GM18951 (cell line): ENCODE results near the gene SPIC.
"Not testable (repeated sequence)": the region's sequence is repeated elsewhere in the genome, so short reads cannot be mapped to it uniquely, and the experiment has no call there.

Experiments used
- POLR2A ChIP-seq: IDR thresholded peaks from 4 replicates; pipeline ENCODE4 v1.6.1; 2011; ENCODE audit warnings: mild to moderate bottlenecking; ENCODE audit not compliant: insufficient read length, insufficient read depth; ENCODE audit errors: extremely low read depth
- in situ Hi-C: fragments of 300-500 bp; cut with MboI; formaldehyde crosslinking; loops from one replicate; pipeline ENCODE4 v1.12.0; 2022; ENCODE audit warnings: low sequenced_read_pairs, mixed read lengths, inconsistent platforms; ENCODE audit not compliant: unreplicated experiment

SPIC gene

DNA sequence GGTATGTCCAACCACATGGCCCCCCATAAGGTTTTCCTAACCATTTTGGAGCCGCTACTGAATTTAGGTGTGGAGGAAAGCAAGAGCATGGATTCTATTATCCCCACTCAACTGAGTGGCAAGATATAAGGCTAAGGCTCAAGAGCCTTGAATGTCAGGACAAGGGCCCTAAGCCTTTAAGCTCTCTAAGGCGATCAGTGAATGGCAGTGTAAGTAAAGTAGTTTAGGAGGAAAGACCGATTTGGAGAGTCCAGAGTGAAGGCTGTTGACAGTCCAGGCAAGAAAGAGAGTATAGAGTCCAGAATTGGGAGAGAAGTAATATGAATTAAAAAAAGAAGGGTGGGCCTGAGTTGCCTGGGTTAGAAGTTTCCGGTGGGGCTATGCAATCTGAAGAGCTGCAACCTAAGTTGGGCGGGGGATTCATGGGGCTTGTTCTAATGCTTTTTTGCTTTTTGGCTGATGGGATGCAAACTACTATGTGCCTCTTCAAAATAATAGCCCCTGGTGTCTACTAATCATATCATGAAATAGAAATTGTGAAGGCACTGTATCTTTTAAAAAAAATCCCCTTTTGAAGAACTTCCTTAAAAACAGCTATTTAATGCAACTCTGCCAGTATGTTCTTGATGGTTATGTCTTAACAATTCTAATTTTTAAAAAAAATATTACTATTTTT lies at the start of gene SPIC:
Gene SPIC, plus strand, starts transcription at position 626 of the 676 bp plus-strand sequence. CDS start 1,569 bp downstream, outside the sequence.
- in situ Hi-C loops: no loop called here
- no peak for TF ChIP-seq POLR2A

DNA sequence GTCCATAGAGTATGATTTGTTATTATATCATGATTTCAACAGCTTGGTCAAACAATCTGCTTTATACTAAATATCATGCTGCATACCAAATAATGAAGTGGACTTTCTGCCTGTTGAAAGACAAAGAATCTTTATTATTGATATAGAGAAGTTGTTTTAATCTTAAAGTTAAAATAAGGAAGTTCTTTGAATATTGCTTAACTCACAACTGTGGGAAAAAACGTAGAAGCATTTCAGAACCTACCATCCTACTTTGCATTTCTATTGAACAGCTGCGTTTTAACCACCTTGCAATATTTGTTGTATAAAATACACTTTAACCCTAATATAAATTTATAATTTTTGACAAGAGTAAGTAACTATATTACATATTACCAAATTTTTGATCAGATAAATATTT lies 44.7 kb upstream of the SPIC start:
- in situ Hi-C loops: no loop called here
- TF ChIP-seq POLR2A: no peak

DNA sequence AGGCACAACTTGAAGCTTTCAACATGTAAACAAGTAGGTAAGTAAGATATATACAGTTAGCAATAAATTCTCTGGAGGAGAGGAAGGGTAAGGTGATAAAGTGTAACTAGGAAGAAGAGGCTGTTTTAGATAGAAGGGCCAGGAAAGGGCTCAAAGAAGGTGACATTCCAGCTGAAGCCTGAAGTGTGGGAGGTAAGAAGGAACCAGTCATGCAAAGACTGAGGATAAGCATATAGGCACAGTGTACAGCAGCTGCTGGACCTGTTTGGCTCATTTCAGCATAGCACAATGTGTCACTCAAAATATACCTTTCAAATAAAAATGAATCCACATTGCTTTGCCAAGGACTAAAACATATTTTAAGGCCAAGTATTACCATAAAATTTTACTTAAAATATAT lies 39.0 kb upstream of the SPIC start:
- TF ChIP-seq POLR2A: no peak
- in situ Hi-C loops: no loop called here

DNA sequence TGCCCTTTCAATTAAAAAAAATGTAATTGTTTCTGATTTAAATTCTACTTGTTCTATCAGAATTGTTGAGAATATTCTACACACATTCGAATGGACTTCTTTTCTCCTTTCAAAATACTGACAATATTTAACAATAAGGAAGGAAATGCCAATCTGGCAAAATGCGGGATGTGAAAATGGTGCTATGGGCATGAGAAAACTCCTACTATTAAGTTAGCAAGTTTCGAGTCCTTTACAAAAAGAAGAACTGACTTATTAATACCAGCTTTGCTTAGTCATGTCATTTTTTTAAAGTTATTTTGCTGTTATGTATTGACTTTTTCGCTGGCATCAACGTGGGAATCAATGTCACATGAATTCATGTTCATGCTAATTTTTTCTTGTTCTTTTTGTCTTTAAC lies 35.9 kb upstream of the SPIC start:
- no peak for TF ChIP-seq POLR2A
- in situ Hi-C loops: no loop called here

DNA sequence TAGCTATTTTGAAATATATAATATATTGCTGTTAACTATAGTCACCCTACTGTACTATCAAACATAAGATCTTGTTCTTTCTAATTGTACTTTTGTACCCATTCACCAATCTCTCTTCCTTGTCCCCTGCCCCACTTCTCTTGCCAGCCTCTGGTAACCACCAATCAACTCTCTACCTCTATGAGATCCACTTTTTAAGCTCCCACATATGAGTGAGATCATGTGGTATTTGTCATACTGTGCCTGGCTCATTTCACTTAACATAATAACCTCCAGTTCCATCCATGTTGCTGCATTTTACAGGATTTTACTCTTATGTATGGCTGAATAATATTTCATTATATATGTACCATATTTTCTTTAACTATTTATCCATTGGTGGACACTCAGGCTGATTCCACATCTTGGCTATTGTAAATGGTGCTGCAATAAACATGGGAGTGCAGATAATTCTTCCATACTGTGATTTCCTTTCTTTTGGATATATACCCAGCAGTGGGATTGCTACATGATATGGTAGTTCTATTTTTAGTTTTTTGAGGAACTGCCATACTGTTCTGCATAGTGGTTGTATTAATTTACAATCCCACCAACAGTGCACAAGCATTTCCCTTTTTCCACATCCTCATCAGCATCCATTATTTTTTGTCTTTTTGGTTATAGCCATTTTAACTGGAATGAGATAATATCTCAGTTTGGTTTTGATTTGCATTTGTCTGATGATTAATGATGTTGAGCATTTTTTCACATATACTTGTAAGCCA lies 33.5 kb upstream of the SPIC start:
- in situ Hi-C loops: no loop called here
- no peak for TF ChIP-seq POLR2A

DNA sequence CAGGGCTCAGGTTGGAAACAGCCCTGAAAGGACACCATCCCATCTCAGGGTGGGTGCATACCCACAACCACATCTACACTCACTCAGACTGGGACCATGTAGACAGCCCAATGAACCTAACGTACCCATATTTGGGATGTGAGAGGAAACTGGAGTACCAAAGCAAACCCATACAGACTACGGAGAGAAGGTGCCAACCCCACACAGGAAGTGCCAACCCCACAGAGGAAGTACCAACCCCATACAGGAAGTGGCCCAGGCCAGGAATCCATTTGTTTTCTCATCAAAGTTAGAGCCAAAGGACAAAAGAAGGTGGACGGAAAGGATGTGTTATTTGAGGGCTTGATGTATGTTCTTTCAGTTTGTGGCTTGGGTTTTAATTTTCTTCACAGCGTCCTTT lies 19.5 kb upstream of the SPIC start:
- in situ Hi-C loops: no loop called here
- no peak for TF ChIP-seq POLR2A

DNA sequence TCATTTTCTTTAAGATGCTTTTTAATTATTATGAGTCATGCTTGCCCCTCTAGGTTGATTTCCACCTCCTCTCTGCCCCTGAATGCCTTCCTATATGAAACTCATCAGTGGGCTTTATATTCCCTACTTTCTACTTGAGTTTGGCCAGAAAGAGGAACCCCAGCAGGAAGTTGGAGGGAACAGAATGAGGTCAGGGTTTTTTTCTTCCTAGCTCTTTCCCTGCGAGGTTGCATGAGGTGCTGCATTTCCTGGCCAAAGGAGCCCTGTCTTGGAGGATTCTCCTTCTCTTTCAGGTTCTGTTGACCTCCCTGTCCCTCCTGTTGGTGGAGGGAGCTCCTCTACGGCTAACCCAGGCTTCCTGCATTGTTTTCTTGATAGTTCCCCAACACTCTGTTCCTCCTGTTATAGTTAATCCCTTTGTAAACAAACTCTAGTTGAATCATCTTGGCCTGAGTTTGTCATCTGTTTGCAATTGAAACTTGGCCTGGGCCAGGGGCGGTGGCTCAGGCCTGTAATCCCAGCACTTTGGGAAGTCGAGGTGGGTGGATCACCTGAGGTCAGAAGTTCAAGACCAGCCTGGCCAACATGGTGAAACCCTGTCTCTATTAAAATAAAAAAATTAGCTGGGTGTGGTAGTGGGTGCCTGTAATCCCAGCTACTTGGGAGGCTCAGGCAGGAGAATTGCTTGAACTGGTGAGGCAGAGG lies 15.3 kb upstream of the SPIC start:
- in situ Hi-C loops: no loop called here
- no peak for TF ChIP-seq POLR2A

DNA sequence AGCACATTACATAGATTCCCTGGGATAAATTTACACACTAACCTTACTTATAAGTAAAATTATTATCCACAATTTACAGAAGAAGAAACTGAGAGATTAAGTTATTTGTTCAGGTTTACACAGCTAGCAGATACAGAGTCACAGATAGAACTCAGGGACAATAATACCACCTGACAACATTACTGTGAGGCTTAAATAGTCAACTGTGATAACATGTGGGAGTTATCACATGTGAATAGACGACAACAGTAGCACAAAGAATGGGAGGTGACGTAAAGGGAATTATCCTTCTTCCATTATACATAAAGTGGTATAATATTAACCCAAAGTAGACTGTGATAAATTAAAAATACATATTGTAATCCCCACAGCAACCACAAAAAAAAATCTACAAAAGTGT lies 6.2 kb upstream of the SPIC start:
- TF ChIP-seq POLR2A: no peak
- in situ Hi-C loops: no loop called here

DNA sequence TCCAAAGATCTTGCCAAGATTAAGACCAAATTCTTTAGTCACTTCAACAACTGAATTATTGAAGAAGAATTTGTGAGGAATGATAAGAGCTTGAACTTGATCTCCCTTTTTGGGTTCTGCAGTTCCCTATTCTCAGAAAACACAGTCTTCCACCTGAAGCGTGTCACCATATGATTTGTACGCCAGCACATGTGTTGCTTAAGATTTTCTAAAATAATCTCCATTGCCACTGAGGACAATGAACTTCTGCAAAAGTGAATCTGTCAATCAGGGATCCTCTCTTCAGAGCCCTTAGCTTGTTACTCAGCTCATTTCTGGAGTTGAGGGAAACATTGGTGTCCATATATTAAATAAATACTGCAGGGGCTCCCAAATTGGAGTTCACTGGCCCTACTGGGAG lies 4.2 kb upstream of the SPIC start:
- in situ Hi-C loops: no loop called here
- no peak for TF ChIP-seq POLR2A

DNA sequence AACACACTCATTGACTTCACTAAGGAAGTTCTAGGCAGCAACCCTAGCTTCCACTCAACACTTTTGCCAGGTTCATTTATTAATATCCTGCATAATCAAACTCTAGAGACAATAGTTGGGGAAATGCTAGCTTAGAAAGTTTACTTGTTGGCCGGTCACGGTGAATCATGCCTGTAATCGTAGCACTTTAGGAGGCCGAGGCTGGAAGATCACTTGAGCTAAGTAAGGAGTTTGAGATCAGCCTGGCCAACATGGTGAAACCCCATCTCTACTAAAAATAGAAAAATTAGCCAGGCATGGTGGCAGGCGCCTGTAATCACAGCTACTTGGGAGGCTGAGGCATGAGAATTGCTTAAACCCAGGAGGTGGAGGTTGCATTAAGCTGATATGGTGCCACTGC lies 3.3 kb upstream of the SPIC start:
- in situ Hi-C loops: not testable (repeated sequence)

DNA sequence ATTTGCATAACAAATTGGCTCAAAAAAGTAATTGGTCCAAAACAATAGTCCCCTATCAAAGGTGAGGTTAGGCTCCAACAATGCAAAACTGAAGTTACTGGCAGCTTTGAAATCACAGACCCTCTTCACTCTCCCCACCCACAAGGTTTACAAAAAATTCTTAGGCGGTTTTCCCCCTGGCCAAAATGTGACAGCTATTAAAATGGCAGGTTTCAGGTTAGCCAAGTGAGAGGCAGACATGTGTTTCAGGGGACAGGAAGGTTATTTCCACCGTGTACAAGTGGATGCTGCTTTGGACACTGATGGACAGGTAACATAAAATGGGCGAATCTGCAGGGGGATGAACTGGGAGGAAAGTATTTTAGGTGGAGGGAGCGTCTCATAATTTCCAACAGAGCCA lies 888 bp upstream of the SPIC start:
- in situ Hi-C loops: no loop called here

DNA sequence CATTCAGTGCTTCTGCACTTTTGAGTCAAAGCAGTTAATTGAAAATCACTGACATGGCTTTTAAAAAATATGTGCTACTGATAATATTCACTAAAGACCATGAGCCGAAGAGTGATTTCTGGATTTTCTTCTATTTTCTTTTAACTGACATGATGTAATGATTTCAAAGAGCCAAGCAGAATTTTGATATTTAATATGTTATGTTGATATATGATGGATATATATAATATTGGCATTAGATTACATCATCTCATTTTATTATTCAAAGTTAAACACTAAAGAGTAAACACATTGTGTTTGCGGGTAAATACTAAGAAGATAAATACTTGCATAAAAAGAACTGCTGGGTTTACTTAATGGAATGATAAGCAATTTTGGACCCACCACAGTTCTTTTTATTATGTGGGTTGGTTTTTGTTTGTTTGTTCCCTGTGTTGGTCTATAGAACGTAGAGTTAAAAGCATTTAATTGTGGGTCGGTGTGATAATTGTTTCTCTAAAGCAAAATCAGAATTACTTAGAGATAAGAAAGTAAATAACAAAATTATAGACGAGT lies 692 bp downstream of the SPIC start:
- no peak for TF ChIP-seq POLR2A
- in situ Hi-C loops: no loop called here

More for the DNA sequence above, 888 bp upstream of the SPIC start:
- TF ChIP-seq POLR2A: no peak

DNA sequence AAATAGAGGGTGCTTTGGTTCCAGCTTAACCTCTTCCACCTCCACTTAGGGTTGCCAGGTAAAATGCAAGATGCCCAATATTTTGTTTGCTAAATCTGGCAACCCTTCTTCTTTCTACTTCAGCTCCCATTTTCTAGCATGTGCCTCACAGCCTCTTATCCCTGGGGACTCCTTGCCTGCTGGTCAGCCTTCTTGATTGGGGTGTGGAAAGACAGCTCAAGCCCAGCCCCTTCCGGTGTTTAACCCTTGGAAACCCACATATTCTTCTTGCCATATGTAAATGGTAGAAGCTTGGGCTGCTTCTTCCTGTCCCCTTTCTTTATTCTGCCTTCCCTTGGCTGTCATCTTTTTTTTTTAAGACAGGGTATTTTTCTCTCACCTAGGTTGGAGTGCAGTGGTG lies 5.7 kb downstream of the SPIC start:
- no peak for TF ChIP-seq POLR2A
- in situ Hi-C loops: no loop called here

DNA sequence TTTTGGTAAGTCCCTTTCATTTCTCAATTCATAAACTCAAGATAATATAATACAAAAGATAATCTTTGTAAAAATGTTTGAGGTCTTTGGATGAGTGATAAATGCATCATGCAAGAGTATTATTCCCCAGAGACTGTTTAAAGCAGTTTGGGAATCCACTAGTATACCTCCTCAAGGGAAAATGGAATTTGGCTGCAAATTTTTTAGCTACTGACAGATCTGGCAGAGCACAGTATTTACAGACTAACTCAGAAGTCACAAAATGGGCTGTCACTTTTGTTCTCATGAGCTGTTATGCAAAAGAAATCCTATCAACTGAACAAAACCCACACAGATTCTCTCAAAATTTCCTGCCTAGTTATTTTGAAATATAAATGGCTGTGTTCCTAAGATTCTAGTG lies 9.9 kb downstream of the SPIC start:
- no peak for TF ChIP-seq POLR2A
- in situ Hi-C loops: no loop called here

DNA sequence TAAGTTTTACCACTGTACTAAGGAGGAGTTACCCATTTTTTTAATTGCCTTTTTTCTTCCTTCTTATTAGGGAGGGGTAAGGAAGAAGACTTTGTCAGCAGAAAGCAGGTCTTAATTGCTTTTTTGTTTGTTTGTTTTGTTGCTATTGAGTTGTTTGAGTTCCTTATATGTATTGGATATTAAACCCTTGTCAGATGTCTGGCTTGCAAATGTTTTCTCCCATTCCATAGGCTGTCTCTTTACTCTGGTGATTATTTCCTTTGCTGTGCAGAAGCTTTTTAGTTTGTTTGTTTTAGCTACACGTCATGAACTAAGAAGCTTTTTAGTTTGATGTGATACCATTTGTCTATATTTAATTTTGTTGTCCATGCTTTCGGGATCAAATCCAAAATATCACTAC lies 13.3 kb downstream of the SPIC start:
- no peak for TF ChIP-seq POLR2A
- in situ Hi-C loops: no loop called here
